CD14-positive monocyte (primary cell): ENCODE results near the gene EBP. TPM values are rescaled to one million over a fixed set of nuclear protein-coding genes. Genes with fewer than 3 reads are reported as not detected.
A peak's percentile ranks its signal among the peaks of the same experiment; 100 is the strongest.

ENCODE experiments used
- DNase-seq, 3 donors: peaks; one replicate each; pipeline ENCODE4 v3.0.0-alpha.2; 2011 to 2022
- H2AFZ ChIP-seq: 2 replicates; pipeline ENCODE4 v1.6.0; 2012; ENCODE audit warnings: mild to moderate bottlenecking, low read depth, low read length, inconsistent platforms; ENCODE audit not compliant: insufficient read depth, poor library complexity, severe bottlenecking
- H3K27ac ChIP-seq, 2 donors: 1 replicate in 1 of 2; 2 replicates in 1 of 2; pipeline ENCODE4 v1.5.1; 2012 to 2013; ENCODE audit warnings: low read length in 2 of 2, control low read depth in 1 of 2, inconsistent platforms in 1 of 2, low read depth in 1 of 2, mild to moderate bottlenecking in 1 of 2
- H3K27me3 ChIP-seq, 2 donors: one replicate each; pipeline versions ENCODE4 v1.6.0 to v1.6.1; 2011 to 2013; ENCODE audit warnings: low read length in 2 of 2; ENCODE audit not compliant: control insufficient read depth in 2 of 2, insufficient read depth in 2 of 2
- H3K36me3 ChIP-seq, 2 donors: replicated peaks in 1 of 2; 1 replicate in 1 of 2; 2 replicates in 1 of 2; pipeline versions ENCODE4 v1.5.1 to v1.6.1; 2012 to 2013; ENCODE audit warnings: low read length in 2 of 2, control low read depth in 1 of 2, inconsistent platforms in 1 of 2, mild to moderate bottlenecking in 1 of 2; ENCODE audit not compliant: insufficient read depth in 2 of 2, control insufficient read depth in 1 of 2
- H3K4me1 ChIP-seq, 2 donors: 1 replicate in 1 of 2; 2 replicates in 1 of 2; pipeline versions ENCODE4 v1.5.1 to v1.6.1; 2012 to 2013; ENCODE audit warnings: low read length in 2 of 2, control low read depth in 1 of 2, inconsistent platforms in 1 of 2, mild to moderate bottlenecking in 1 of 2, moderate library complexity in 1 of 2; ENCODE audit not compliant: insufficient read depth in 2 of 2, control insufficient read depth in 1 of 2
- H3K4me2 ChIP-seq: replicated peaks from 2 replicates; pipeline ENCODE3; 2012; ENCODE audit warnings: low read length, moderate library complexity, mild to moderate bottlenecking; ENCODE audit not compliant: poor library complexity, severe bottlenecking; ENCODE audit errors: extremely low read depth
- H3K4me3 ChIP-seq, 3 experiments: fragments of 200-600 bp in 1 of 3; sonication (generic) in 1 of 3; replicated peaks in 1 of 3; 1 replicate in 2 of 3; 2 replicates in 1 of 3; pipeline ENCODE4 v1.5.1; 2011 to 2013; ENCODE audit warnings: low read length in 3 of 3, mild to moderate bottlenecking in 3 of 3, control low read depth in 2 of 3, low read depth in 2 of 3, inconsistent platforms in 1 of 3, moderate library complexity in 1 of 3
- H3K79me2 ChIP-seq: 2 replicates; pipeline ENCODE4 v1.6.0; 2012; ENCODE audit warnings: mild to moderate bottlenecking, control low read depth, inconsistent platforms, low read length, moderate library complexity; ENCODE audit not compliant: insufficient read depth
- H3K9ac ChIP-seq: 2 replicates; pipeline ENCODE4 v1.6.0; 2017; ENCODE audit warnings: low read length, mild to moderate bottlenecking; ENCODE audit not compliant: insufficient read depth, poor library complexity, severe bottlenecking
- H3K9me3 ChIP-seq, 2 donors: replicated peaks in 1 of 2; 1 replicate in 1 of 2; 2 replicates in 1 of 2; pipeline versions ENCODE4 v1.5.1 to v1.6.1; 2012 to 2013; ENCODE audit warnings: low read length in 2 of 2, control low read depth in 1 of 2; ENCODE audit not compliant: control insufficient read depth in 1 of 2, insufficient read depth in 1 of 2
- H4K20me1 ChIP-seq: 2 replicates; pipeline ENCODE4 v1.6.0; 2012; ENCODE audit warnings: mild to moderate bottlenecking, low read length, control low read depth, moderate library complexity; ENCODE audit not compliant: insufficient read depth
- H3K27ac Mint-ChIP-seq, 7 donors: one replicate each; pipeline ENCODE4 v1.8.0; 2020; ENCODE audit warnings: mild to moderate bottlenecking in 7 of 7, mixed read lengths in 7 of 7, moderate library complexity in 6 of 7, inconsistent platforms in 2 of 7
- H3K27me3 Mint-ChIP-seq, 3 donors: one replicate each; pipeline ENCODE4 v1.8.0; 2021 to 2022; ENCODE audit warnings: low read depth in 3 of 3, mild to moderate bottlenecking in 3 of 3, mixed read lengths in 3 of 3, moderate library complexity in 3 of 3, inconsistent platforms in 1 of 3
- H3K36me3 Mint-ChIP-seq, 2 donors: one replicate each; pipeline ENCODE4 v1.8.0; 2020; ENCODE audit warnings: mixed read lengths in 2 of 2, inconsistent platforms in 1 of 2, mild to moderate bottlenecking in 1 of 2
- H3K4me1 Mint-ChIP-seq: one replicate; pipeline ENCODE4 v1.8.0; 2020; ENCODE audit warnings: mild to moderate bottlenecking, mixed read lengths
- H3K4me3 Mint-ChIP-seq, 2 donors: one replicate each; pipeline ENCODE4 v1.8.0; 2020; ENCODE audit warnings: mild to moderate bottlenecking in 2 of 2, mixed read lengths in 2 of 2, moderate library complexity in 1 of 2
- H3K9me3 Mint-ChIP-seq, 7 donors: one replicate each; pipeline ENCODE4 v1.8.0; 2020 to 2022; ENCODE audit warnings: mixed read lengths in 7 of 7, mild to moderate bottlenecking in 6 of 7, moderate library complexity in 6 of 7, inconsistent platforms in 2 of 7
- CTCF ChIP-seq: fragments of 200-600 bp; IDR thresholded peaks from one replicate; pipeline ENCODE4 v1.8.0; 2022; ENCODE audit warnings: antibody characterized with exemption, mild to moderate bottlenecking
- WGBS: methylation state at CpG from one replicate; pipeline ENCODE4 v1.1.5; 2013; ENCODE audit warnings: missing lambda C conversion rate; ENCODE audit not compliant: insufficient coverage; 5-methylcytosine and 5-hydroxymethylcytosine counted together
- intact Hi-C, 2 donors: fragments of 100-400 bp; cut with micrococcal nuclease; formaldehyde crosslinking; loops; one replicate each; pipeline versions ENCODE4 v1.15.0 to v1.15.1; 2023
- polyA plus RNA-seq, 3 donors: library from polyadenylated mRNA; depleted of rRNA in 1 of 3; unstranded in 2 of 3; stranded (reverse) in 1 of 3; fragments of 300-500 nt in 2 of 3; fragments of >200 nt in 1 of 3; fragmentation: Illumina TruSeq in 2 of 3; gene quantifications; 1 replicate in 2 of 3; 2 replicates in 1 of 3; pipeline ENCODE4 v1.2.3, GENCODE V29; 2012 to 2021

Gene EBP
- polyA plus RNA-seq, 3 donors = 47.2 to 59.5 (median 47.4) TPM

- intact Hi-C loops = loop anchor here in 1 of 2 donors (5.0 to 10.0 kb wide), 2 partner anchors 58 to 96 kb away; partner anchors contain the start of genes RBM3 and TBC1D25
- Mint-ChIP-seq H3K4me3 (no peak overlapping the region), H3K27me3 (peaks cover 0 to 2% (median 2%) of the 10 kb centered on the region in 3 donors), H3K36me3 (peaks cover 40 to 46% of the 10 kb centered on the region in 2 donors), H3K27ac (peak overlapping the region in 1 of 7 donors; percentile 83), H3K9me3 (peaks cover 0 to 11% (median 1%) of the 10 kb centered on the region in 7 donors), H3K4me1 (peaks cover 19% of the 10 kb centered on the region)
- no peak overlapping the region for H3K27ac ChIP-seq
- H3K79me2 ChIP-seq = peaks cover 22% of the 10 kb centered on the region
- no peak overlapping the region for H3K9ac ChIP-seq
- H3K9me3 ChIP-seq = no peaks in the 10 kb centered on the region
- H3K27me3 ChIP-seq = no peaks in the 10 kb centered on the region
- H3K36me3 ChIP-seq = peaks cover 22 to 43% of the 10 kb centered on the region in 2 donors
- H3K4me2 ChIP-seq = no peak overlapping the region
- no peak overlapping the region for H2AFZ ChIP-seq
- TF ChIP-seq CTCF = no peak
- no peak for DNase-seq
- no peaks in the 10 kb centered on the region for H4K20me1 ChIP-seq
- H3K4me3 ChIP-seq = no peak overlapping the region
- WGBS = no CpG with 5 or more reads among the region's 5 CpGs
- peaks cover 8 to 24% of the 10 kb centered on the region in 2 donors for H3K4me1 ChIP-seq
Measured at GRCh38 chrX:48478806-48479205, 42.8 kb upstream of the EBP start.

GRCh38 chrX:48480142-48480541, 41.5 kb upstream of the EBP start:
- Histone ChIP-seq H4K20me1 (no peaks in the 10 kb centered on the region), H2AFZ (no peak overlapping the region), H3K9ac (no peak overlapping the region), H3K36me3 (peaks cover 23 to 46% of the 10 kb centered on the region in 2 donors), H3K79me2 (peaks cover 22% of the 10 kb centered on the region), H3K4me3 (no peak overlapping the region), H3K9me3 (no peaks in the 10 kb centered on the region), H3K27me3 (no peaks in the 10 kb centered on the region), H3K27ac (no peak overlapping the region), H3K4me2 (no peak overlapping the region), H3K4me1 (peaks cover 8 to 20% of the 10 kb centered on the region in 2 donors)
- peaks cover 0 to 5% (median 2%) of the 10 kb centered on the region in 3 donors for H3K27me3 Mint-ChIP-seq
- H3K27ac Mint-ChIP-seq = peak overlapping the region in 1 of 7 donors; percentile 79
- peaks cover 16% of the 10 kb centered on the region for H3K4me1 Mint-ChIP-seq
- intact Hi-C loops = loop anchor here in 1 of 2 donors (10.0 kb wide), 1 partner anchor 325 kb away; the partner anchor contains the start of gene HDAC6
- peaks cover 40 to 46% of the 10 kb centered on the region in 2 donors for H3K36me3 Mint-ChIP-seq
- 100% methylated on average over 3 of the region's 3 CpGs for WGBS
- H3K9me3 Mint-ChIP-seq = peaks cover 0 to 11% (median 1%) of the 10 kb centered on the region in 7 donors
- no peak for DNase-seq
- no peak for TF ChIP-seq CTCF
- H3K4me3 Mint-ChIP-seq = no peak overlapping the region
